Endothelial cell (in vitro differentiated cells): ENCODE results near the gene MUC6. TPM values are rescaled to one million over a fixed set of nuclear protein-coding genes. Genes with fewer than 3 reads are reported as not detected.

ENCODE experiments used
- DNase-seq: peaks from one replicate; pipeline ENCODE4 v3.0.0; 2021; ENCODE audit warnings: low spot score
- H3K27ac Mint-ChIP-seq: one replicate; pipeline ENCODE4 v1.8.0; 2021; ENCODE audit warnings: mixed read lengths, inconsistent platforms; ENCODE audit not compliant: unreplicated experiment
- H3K27me3 Mint-ChIP-seq: one replicate; pipeline ENCODE4 v1.8.0; 2021; ENCODE audit warnings: mild to moderate bottlenecking, moderate library complexity, mixed read lengths, inconsistent platforms; ENCODE audit not compliant: unreplicated experiment
- H3K36me3 Mint-ChIP-seq: one replicate; pipeline ENCODE4 v1.8.0; 2021; ENCODE audit warnings: mild to moderate bottlenecking, low read depth, mixed read lengths, inconsistent platforms; ENCODE audit not compliant: unreplicated experiment
- H3K4me1 Mint-ChIP-seq: one replicate; pipeline ENCODE4 v1.8.0; 2021; ENCODE audit warnings: mild to moderate bottlenecking, mixed read lengths, inconsistent platforms; ENCODE audit not compliant: unreplicated experiment
- H3K4me3 Mint-ChIP-seq: one replicate; pipeline ENCODE4 v1.8.0; 2021; ENCODE audit warnings: mild to moderate bottlenecking, mixed read lengths, inconsistent platforms; ENCODE audit not compliant: unreplicated experiment
- H3K9me3 Mint-ChIP-seq: one replicate; pipeline ENCODE4 v1.8.0; 2021; ENCODE audit warnings: mixed read lengths, inconsistent platforms; ENCODE audit not compliant: unreplicated experiment
- CTCF ChIP-seq: fragments of 200-600 bp; sonication (generic); IDR thresholded peaks from one replicate; pipeline ENCODE4 v1.5.0; 2021; ENCODE audit warnings: antibody characterized with exemption; ENCODE audit not compliant: unreplicated experiment
- total RNA-seq: library from RNA; stranded (reverse); fragmentation: NEBNext Ultra II Directional; extraction: Animal tissue kit (Norgen Biotek cat#: 25700); gene quantifications from one replicate; pipeline ENCODE4 v1.2.1, GENCODE V29; 2021; ENCODE audit not compliant: unreplicated experiment

Gene MUC6
- total RNA-seq, 1 donor from 2014 or later = not detected

- no peaks in the 10 kb centered on the region for H3K9me3 Mint-ChIP-seq
- H3K4me3 Mint-ChIP-seq = no peak within 1 kb of the TSS
- H3K36me3 Mint-ChIP-seq = no peaks in the 10 kb centered on the region
- TF ChIP-seq CTCF = no peak
- H3K27ac Mint-ChIP-seq = no peak within 1 kb of the TSS
- peaks cover 3% of the 10 kb centered on the region for H3K27me3 Mint-ChIP-seq
- peaks cover 2% of the 10 kb centered on the region for H3K4me1 Mint-ChIP-seq
- DNase-seq = peak; percentile 5
Observed at GRCh38 chr11:1074244-1075221, 38.0 kb upstream of the MUC6 start, which contains the start of gene MUC2. Gene MUC2, plus strand, starts transcription at chr11:1074874.

GRCh38 chr11:1073851-1074243, 37.3 kb upstream of the MUC6 start:
- no peak for DNase-seq
- TF ChIP-seq CTCF = no peak
- no peak overlapping the region for H3K27ac Mint-ChIP-seq
- peaks cover 3% of the 10 kb centered on the region for H3K27me3 Mint-ChIP-seq
- no peaks in the 10 kb centered on the region for H3K9me3 Mint-ChIP-seq
- peaks cover 2% of the 10 kb centered on the region for H3K4me1 Mint-ChIP-seq
- no peaks in the 10 kb centered on the region for H3K36me3 Mint-ChIP-seq
- no peak overlapping the region for H3K4me3 Mint-ChIP-seq

GRCh38 chr11:1073261-1073724, 36.8 kb upstream of the MUC6 start:
- H3K36me3 Mint-ChIP-seq = no peaks in the 10 kb centered on the region
- no peak overlapping the region for H3K27ac Mint-ChIP-seq
- peaks cover 2% of the 10 kb centered on the region for H3K4me1 Mint-ChIP-seq
- H3K4me3 Mint-ChIP-seq = no peak overlapping the region
- H3K9me3 Mint-ChIP-seq = no peaks in the 10 kb centered on the region
- DNase-seq = no peak
- TF ChIP-seq CTCF = no peak
- peaks cover 3% of the 10 kb centered on the region for H3K27me3 Mint-ChIP-seq

- Mint-ChIP-seq H3K36me3 (no peaks in the 10 kb centered on the region), H3K4me1 (peaks cover 2% of the 10 kb centered on the region), H3K9me3 (no peaks in the 10 kb centered on the region), H3K4me3 (no peak overlapping the region), H3K27me3 (peaks cover 3% of the 10 kb centered on the region), H3K27ac (no peak overlapping the region)
- no peak for TF ChIP-seq CTCF
- DNase-seq = no peak
Observed at GRCh38 chr11:1072821-1073231, 36.3 kb upstream of the MUC6 start.
